Adrenal gland (tissue), 12 donors: Measurements from ENCODE around the gene RASGRP4. TPM values are rescaled to one million over a fixed set of nuclear protein-coding genes. Genes with fewer than 3 reads are reported as not detected.

Source experiments
- DNase-seq, 7 donors: peaks; one replicate each; pipeline ENCODE4 v3.0.0-alpha.2; 2019 to 2020
- H3K27ac ChIP-seq, 5 donors: fragments of 200-600 bp; sonication (generic) in 4 of 5; 1 replicate in 3 of 5; 2 replicates in 2 of 5; pipeline versions ENCODE4 v1.5.1 to v1.8.0; 2016 to 2020; ENCODE audit warnings: mild to moderate bottlenecking in 1 of 5
- H3K27me3 ChIP-seq: fragments of 200-600 bp; 2 replicates; pipeline ENCODE4 v1.8.0; 2021
- H3K36me3 ChIP-seq, 2 donors: fragments of 200-600 bp; replicated peaks in 1 of 2; 1 replicate in 1 of 2; 2 replicates in 1 of 2; pipeline versions ENCODE4 v1.5.1 to v1.8.0; 2018 to 2022
- H3K4me1 ChIP-seq, 2 donors: fragments of 200-600 bp; replicated peaks in 1 of 2; 1 replicate in 1 of 2; 2 replicates in 1 of 2; pipeline versions ENCODE4 v1.5.1 to v1.8.0; 2018 to 2021
- H3K4me3 ChIP-seq, 4 donors: fragments of 200-600 bp; sonication (generic) in 3 of 4; one replicate each; pipeline ENCODE4 v1.5.1; 2016 to 2018
- H3K9me3 ChIP-seq, 3 donors: fragments of 200-600 bp; sonication (generic) in 1 of 3; replicated peaks in 1 of 3; 1 replicate in 2 of 3; 2 replicates in 1 of 3; pipeline versions ENCODE4 v1.5.1 to v1.8.0; 2016 to 2021
- CTCF ChIP-seq, 6 experiments: fragments of 450-650 bp in 4 of 6; fragments of 200-600 bp in 2 of 6; sonication (generic) in 1 of 6; IDR thresholded peaks; 1 replicate in 5 of 6; 2 replicates in 1 of 6; pipeline versions ENCODE4 v1.5.1 to v1.8.0; 2016 to 2021; ENCODE audit warnings: antibody characterized with exemption in 6 of 6, mild to moderate bottlenecking in 2 of 6, moderate library complexity in 1 of 6
- POLR2A ChIP-seq, 2 donors: fragments of 450-650 bp; IDR thresholded peaks; one replicate each; pipeline ENCODE4 v1.6.1; 2017; ENCODE audit warnings: antibody characterized with exemption in 2 of 2, mild to moderate bottlenecking in 2 of 2, moderate library complexity in 1 of 2
- WGBS, 4 donors: extraction: QIAGEN DNeasy Blood & Tissue Kit in 2 of 4; methylation state at CpG; one replicate each; pipeline versions ENCODE4 v1.1.5 to v1.1.7; 2013 to 2017; 5-methylcytosine and 5-hydroxymethylcytosine counted together
- intact Hi-C, 2 donors: fragments of 100-400 bp; cut with DNase I; formaldehyde crosslinking; loops; one replicate each; pipeline versions ENCODE4 v1.14.1 to v1.15.0; 2022 to 2023
- polyA plus RNA-seq, 3 donors: library from polyadenylated mRNA; stranded (reverse); fragments of 200-250 nt in 2 of 3; fragments of 350-450 nt in 1 of 3; fragmentation: Illumina TruSeq in 1 of 3; extraction: RNeasy Lipid Tissue Mini Kit (QIAGEN cat#74804) in 1 of 3; gene quantifications; one replicate each; pipeline ENCODE4 v1.2.3, GENCODE V29; 2013 to 2014
- total RNA-seq, 9 donors: library from RNA; depleted of rRNA in 4 of 9; stranded (reverse); fragments of >200 nt in 4 of 9; fragments of 120-200 nt in 1 of 9; fragmentation: NEBNext Ultra II Directional in 1 of 9; extraction: Animal tissue kit (Norgen Biotek cat#: 25700) in 1 of 9; gene quantifications; one replicate each; pipeline versions ENCODE4 v1.1.0 to v1.2.4, GENCODE V29; 2013 to 2023
- donor health status: healthy with polysubstance abuse.
- donor health status: Bipolar disorder and iron deficiency.
- donor health status: DM: yes; HTN: yes; CAD: no.
- donor health status: DM: no; HTN: no; CAD: no.
- donor health status: DM: no; HTN: no; CAD: no.
- donor health status: DM: yes; HTN: yes; CAD: no.

Gene RASGRP4
- total and polyA plus RNA-seq, 12 donors = 0.22 to 10.0 (median 4.2) TPM

GRCh38 chr19:38470788-38471480 is 44.9 kb upstream of the RASGRP4 start:
- Histone ChIP-seq H3K4me1 (no peaks in the 10 kb centered on the region), H3K4me3 (no peak overlapping the region), H3K27me3 (no peaks in the 10 kb centered on the region), H3K36me3 (no peaks in the 10 kb centered on the region), H3K9me3 (no peaks in the 10 kb centered on the region), H3K27ac (no peak overlapping the region)
- no peak for DNase-seq
- 71 to 76% (median 73%) methylated on average over 12 of the region's 12 CpGs for WGBS, 4 donors
- intact Hi-C loops = no loop called here
- TF ChIP-seq POLR2A (IDR thresholded peaks at IDR 0.05) (no peak), CTCF (IDR thresholded peaks at IDR 0.05) (no peak)

GRCh38 chr19:38469151-38469550 is 43.1 kb upstream of the RASGRP4 start:
- Histone ChIP-seq H3K4me1 (no peaks in the 10 kb centered on the region), H3K27ac (no peak overlapping the region), H3K27me3 (no peaks in the 10 kb centered on the region), H3K36me3 (no peaks in the 10 kb centered on the region), H3K9me3 (no peaks in the 10 kb centered on the region), H3K4me3 (no peak overlapping the region)
- 42 to 70% (median 50%) methylated on average over 5 of the region's 5 CpGs for WGBS, 4 donors
- intact Hi-C loops = no loop called here
- DNase-seq = no peak
- no peak for TF ChIP-seq POLR2A (IDR thresholded peaks at IDR 0.05)
- TF ChIP-seq CTCF (IDR thresholded peaks at IDR 0.05) = no peak

- H3K4me1 ChIP-seq = no peaks in the 10 kb centered on the region
- WGBS, 4 donors = 89 to 91% (median 90%) methylated on average over 12 to 17 of the region's 17 CpGs
- no peaks in the 10 kb centered on the region for H3K36me3 ChIP-seq
- H3K4me3 ChIP-seq = no peak overlapping the region
- TF ChIP-seq POLR2A (IDR thresholded peaks at IDR 0.05) (no peak), CTCF (IDR thresholded peaks at IDR 0.05) (no peak)
- no peak for DNase-seq
- intact Hi-C loops = no loop called here
- H3K27ac ChIP-seq = no peak overlapping the region
- H3K9me3 ChIP-seq = no peaks in the 10 kb centered on the region
- no peaks in the 10 kb centered on the region for H3K27me3 ChIP-seq
These were observed 41.8 kb upstream of the RASGRP4 start for GRCh38 chr19:38467541-38468525.

GRCh38 chr19:38466050-38466449 is 40.0 kb upstream of the RASGRP4 start:
- Histone ChIP-seq H3K27me3 (no peaks in the 10 kb centered on the region), H3K27ac (no peak overlapping the region), H3K4me1 (no peaks in the 10 kb centered on the region), H3K36me3 (no peaks in the 10 kb centered on the region), H3K9me3 (no peaks in the 10 kb centered on the region), H3K4me3 (no peak overlapping the region)
- intact Hi-C loops = no loop called here
- no peak for TF ChIP-seq POLR2A (IDR thresholded peaks at IDR 0.05)
- TF ChIP-seq CTCF (IDR thresholded peaks at IDR 0.05) = no peak
- 92 to 100% (median 95%) methylated on average over 5 to 26 of the region's 26 CpGs for WGBS, 4 donors
- no peak for DNase-seq
